ENCODE data around the gene AURKA. TPM values are rescaled to one million over a fixed set of nuclear protein-coding genes. Genes with fewer than 3 reads are reported as not detected.

AURKA gene
- total and polyA plus RNA-seq, 2 of the 8 experiments (the other 6 are each of a cell fraction or from before 2014, with no cell fraction given): 45.8 to 84.8 TPM

DNA sequence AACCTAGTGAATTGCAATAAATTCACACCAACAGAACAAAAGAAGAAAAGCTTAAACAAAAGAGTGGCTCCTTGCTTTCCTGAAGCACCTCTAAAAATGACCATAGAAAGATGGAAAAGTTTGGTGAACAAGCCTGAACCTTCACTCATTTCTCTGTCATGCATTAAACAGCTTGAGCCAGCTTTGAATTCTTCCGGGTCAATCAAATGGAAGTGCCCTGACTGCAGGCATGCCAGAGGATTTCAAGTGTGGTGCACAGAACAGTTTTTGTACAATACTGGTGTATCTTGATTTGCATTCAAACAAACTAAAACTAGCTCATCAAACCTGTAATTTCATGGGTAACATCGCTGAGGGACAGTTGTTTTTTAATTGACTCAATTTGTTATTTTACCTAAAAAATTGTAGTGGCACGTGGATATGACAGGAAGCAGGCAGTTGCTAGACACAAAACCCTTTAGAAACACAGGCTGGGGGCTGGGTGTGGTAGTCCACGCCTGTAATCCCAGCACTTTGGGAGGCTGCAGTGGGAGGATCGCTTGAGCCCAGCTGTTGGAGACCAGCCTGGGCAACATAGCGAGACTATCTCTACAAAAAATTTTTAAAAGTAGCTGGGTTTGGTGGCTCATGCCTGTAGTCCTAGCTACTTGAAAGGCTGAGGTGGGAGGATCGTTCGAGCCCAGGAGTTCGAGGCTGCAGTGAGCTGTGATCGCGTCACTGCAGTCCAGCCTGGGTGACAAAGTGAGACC, 29.1 kb upstream of the AURKA start:
- no peak overlapping the region for H3K14ac ChIP-seq (ENCODE audit: insufficient read length)
- no peak overlapping the region for H2BK12ac ChIP-seq (ENCODE audit: low read depth, low read length)
- no peaks in the 10 kb centered on the region for H3K9me3 ChIP-seq (ENCODE audit: insufficient read depth in 2 of 2, low read depth in 1 of 2, low read length in 1 of 2)
- H3K27ac ChIP-seq (ENCODE audit: low read depth, low read length): no peak overlapping the region
- H4K5ac ChIP-seq (ENCODE audit: insufficient read length, low read depth, low read length): no peak overlapping the region
- H2AFZ ChIP-seq (ENCODE audit: low read length): no peak overlapping the region
- H3K27me3 ChIP-seq (replicated peaks in 1 of 4; ENCODE audit: control insufficient read depth in 3 of 4, extremely low read depth in 1 of 4, insufficient read depth in 3 of 4, low read length in 3 of 4): peaks cover 0 to 1% (median 0%) of the 10 kb centered on the region in 4 experiments; a peak in 2 of 7 replicates
- H4K8ac ChIP-seq (ENCODE audit: extremely low read depth, insufficient read depth, low read length): no peak overlapping the region
- no peak overlapping the region for H2BK15ac ChIP-seq (ENCODE audit: low read length)
- no peak overlapping the region for H2BK120ac ChIP-seq (replicated peaks; ENCODE audit: low read depth, low read length)
- no peaks in the 10 kb centered on the region for H3K79me2 ChIP-seq (ENCODE audit: control insufficient read depth in 1 of 2, insufficient read depth in 2 of 2, low read length in 2 of 2)
- no peak overlapping the region for H3K4ac ChIP-seq (replicated peaks; ENCODE audit: insufficient read length, low read depth, low read length)
- TF ChIP-seq SP4 (IDR thresholded peaks at IDR 0.05; ENCODE audit: low read length) (no peak), CBX5 (IDR thresholded peaks at IDR 0.05; ENCODE audit: low read depth, low read length) (no peak), CREB1 (IDR thresholded peaks at IDR 0.05) (no peak), FOSL1 (IDR thresholded peaks at IDR 0.05; ENCODE audit: insufficient read depth, low read depth, low read length) (no peak)
- H2BK5ac ChIP-seq (ENCODE audit: low read depth, low read length): no peak overlapping the region
- ChIA-PET CTCF (ENCODE audit: partially characterized antibody) (interaction anchor here (1.0 to 1.7 kb wide), 2 partner anchors 9 to 129 kb away, joined by 3 to 5 read pairs; no protein-coding TSS in a partner anchor), POLR2A (ENCODE audit: partially characterized antibody) (no interaction called here)
- no peaks in the 10 kb centered on the region for H3K79me1 ChIP-seq (ENCODE audit: low read depth, low read length)
- H3K4me3 ChIP-seq (ENCODE audit: extremely low read depth in 1 of 4, insufficient read depth in 2 of 4, low read depth in 3 of 4, low read length in 4 of 4): no peak overlapping the region
- H3K36me3 ChIP-seq (ENCODE audit: control insufficient read depth in 2 of 4, insufficient read depth in 4 of 4, low read length in 3 of 4): no peaks in the 10 kb centered on the region; a peak in 1 of 8 replicates
- WGBS, 2 experiments (ENCODE audit: extremely low coverage in 1 of 2, insufficient coverage in 1 of 2, insufficient read length in 1 of 2, insufficient replicate concordance in 2 of 2, low coverage in 1 of 2, low lambda C conversion rate in 2 of 2, missing lambda C conversion rate in 1 of 2): 84% methylated on average over 11 of the region's 11 CpGs; no CpG with 5 or more reads in 1 of the 2 experiments
- no peak overlapping the region for H3K4me2 ChIP-seq (ENCODE audit: insufficient read depth in 1 of 2, low read depth in 2 of 2, low read length in 2 of 2)
- H3K56ac ChIP-seq (replicated peaks; ENCODE audit: insufficient read length, low read depth, low read length): no peak overlapping the region
- FAIRE-seq (no peak), DNase-seq (ENCODE audit: low read depth in 1 of 2, low spot score in 2 of 2) (no peak)
- H2AK5ac ChIP-seq (ENCODE audit: low read depth, low read length): no peak overlapping the region
- peaks cover 0 to 4% (median 1%) of the 10 kb centered on the region in 4 experiments; a peak in 4 of 7 replicates for H3K4me1 ChIP-seq (replicated peaks in 1 of 4; ENCODE audit: control insufficient read depth in 3 of 4, insufficient read depth in 4 of 4, low read length in 3 of 4)
- H4K20me1 ChIP-seq (replicated peaks in 1 of 2; ENCODE audit: control insufficient read depth in 1 of 2, insufficient read depth in 2 of 2, low read length in 2 of 2): peaks cover 0 to 2% of the 10 kb centered on the region in 2 experiments
- no peak overlapping the region for H3K23ac ChIP-seq (ENCODE audit: insufficient read length)
- no peak overlapping the region for H3K18ac ChIP-seq (ENCODE audit: extremely low read depth, low read length)
- H3K23me2 ChIP-seq (ENCODE audit: low read depth, low read length): no peaks in the 10 kb centered on the region
- H2BK20ac ChIP-seq (ENCODE audit: low read length): no peak overlapping the region
- H3K9ac ChIP-seq (replicated peaks in 1 of 4; ENCODE audit: extremely low read depth in 1 of 4, low read depth in 3 of 4, low read length in 3 of 4): no peak overlapping the region
- H4K91ac ChIP-seq (replicated peaks; ENCODE audit: insufficient read length, low read length): no peak overlapping the region

Measured in H1 (cell line).